Kidney tubule cell (primary cell): ENCODE results near the gene CFAP157.
A peak's percentile ranks its signal among the peaks of the same experiment; 100 is the strongest.

Experiments used
- DNase-seq: peaks from one replicate; pipeline ENCODE4 v3.0.0-alpha.2; 2018; ENCODE audit warnings: low spot score

The CFAP157 gene

GRCh38 chr9:127706836-127707241, at the start of gene CFAP157:
TSS of gene CFAP157 (plus strand) at chr9:127706988. CDS start at chr9:127707032, 44 bp downstream.
- DNase-seq: peak; percentile 40

GRCh38 chr9:127658428-127658827, 48.4 kb upstream of the CFAP157 start:
- DNase-seq: no peak

- DNase-seq: no peak
Measured at GRCh38 chr9:127660886-127661741, 45.7 kb upstream of the CFAP157 start.

GRCh38 chr9:127662617-127663016, 44.2 kb upstream of the CFAP157 start:
- DNase-seq: no peak

GRCh38 chr9:127664324-127664677, 42.5 kb upstream of the CFAP157 start:
- DNase-seq: no peak

GRCh38 chr9:127664678-127665507, 41.9 kb upstream of the CFAP157 start:
- peak; percentile 9 for DNase-seq

- no peak for DNase-seq
Measured at GRCh38 chr9:127667127-127667844, 39.5 kb upstream of the CFAP157 start.

- no peak for DNase-seq
Measured at GRCh38 chr9:127667906-127668305, 38.9 kb upstream of the CFAP157 start.

GRCh38 chr9:127673234-127673633, 33.6 kb upstream of the CFAP157 start:
- no peak for DNase-seq

- no peak for DNase-seq
Measured at GRCh38 chr9:127676638-127677037, 30.1 kb upstream of the CFAP157 start.

GRCh38 chr9:127679506-127679905, 27.3 kb upstream of the CFAP157 start:
- DNase-seq: no peak

GRCh38 chr9:127680226-127680625, 26.6 kb upstream of the CFAP157 start:
- no peak for DNase-seq

- no peak for DNase-seq
Measured at GRCh38 chr9:127680846-127681245, 25.9 kb upstream of the CFAP157 start.

- DNase-seq: peak; percentile 33
Measured at GRCh38 chr9:127682351-127683136, 24.2 kb upstream of the CFAP157 start.

GRCh38 chr9:127683723-127684122, 23.1 kb upstream of the CFAP157 start:
- peak; percentile 6 for DNase-seq

GRCh38 chr9:127684576-127684975, 22.2 kb upstream of the CFAP157 start:
- DNase-seq: peak; percentile 55

GRCh38 chr9:127686461-127687393, 20.1 kb upstream of the CFAP157 start:
- DNase-seq: no peak

GRCh38 chr9:127689329-127690000, 17.3 kb upstream of the CFAP157 start:
- no peak for DNase-seq

- no peak for DNase-seq
Measured at GRCh38 chr9:127690735-127691134, 16.1 kb upstream of the CFAP157 start.

GRCh38 chr9:127692071-127692470, 14.7 kb upstream of the CFAP157 start:
- DNase-seq: no peak
